Prostate gland (tissue), 2 donors: ENCODE results near the gene PLXDC2. TPM values are rescaled to one million over a fixed set of nuclear protein-coding genes. Genes with fewer than 3 reads are reported as not detected.

Experiments
- DNase-seq: peaks from one replicate; pipeline ENCODE4 v3.0.0-alpha.2; 2019; ENCODE audit warnings: low spot score
- H3K27ac ChIP-seq, 2 donors: fragments of 200-600 bp; sonication (generic); 2 replicates each; pipeline ENCODE4 v1.5.1; 2017 to 2019
- H3K27me3 ChIP-seq: fragments of 200-600 bp; sonication (generic); replicated peaks from 2 replicates; pipeline ENCODE4 v1.5.1; 2019; ENCODE audit not compliant: insufficient read depth
- H3K36me3 ChIP-seq, 2 donors: fragments of 200-600 bp; sonication (generic); 1 replicate in 1 of 2; 2 replicates in 1 of 2; pipeline versions ENCODE4 v1.5.1 to v1.8.1; 2017 to 2019
- H3K4me1 ChIP-seq: fragments of 200-600 bp; sonication (generic); replicated peaks from 2 replicates; pipeline ENCODE4 v1.5.1; 2019
- H3K4me3 ChIP-seq, 2 donors: fragments of 200-600 bp; sonication (generic); 2 replicates each; pipeline ENCODE4 v1.5.1; 2017 to 2019
- H3K9me3 ChIP-seq: fragments of 200-600 bp; sonication (generic); 2 replicates; pipeline ENCODE4 v1.5.1; 2017
- CTCF ChIP-seq, 4 experiments: fragments of 200-600 bp in 2 of 4; fragments of 450-650 bp in 2 of 4; sonication (generic) in 2 of 4; IDR thresholded peaks; 1 replicate in 3 of 4; 2 replicates in 1 of 4; pipeline ENCODE4 v1.5.1; 2016 to 2019; ENCODE audit warnings: antibody characterized with exemption in 4 of 4, mild to moderate bottlenecking in 2 of 4, moderate library complexity in 2 of 4
- POLR2A ChIP-seq: fragments of 450-650 bp; IDR thresholded peaks from one replicate; pipeline ENCODE4 v1.6.1; 2016; ENCODE audit warnings: antibody characterized with exemption, mild to moderate bottlenecking
- POLR2AphosphoS5 ChIP-seq: sonication (generic); formaldehyde crosslinking; IDR thresholded peaks from one replicate; pipeline ENCODE4 v1.6.1; 2017; ENCODE audit warnings: antibody characterized with exemption
- WGBS: methylation state at CpG from one replicate; pipeline ENCODE4 v1.1.5; 2018; 5-methylcytosine and 5-hydroxymethylcytosine counted together
- intact Hi-C: fragments of 100-400 bp; cut with DNase I; formaldehyde crosslinking; loops from one replicate; pipeline ENCODE4 v1.14.2; 2022
- total RNA-seq, 2 donors: library from RNA; depleted of rRNA; stranded (reverse); fragments of >200 nt; gene quantifications; one replicate each; pipeline ENCODE4 v1.1.0, GENCODE V29; 2016

The PLXDC2 gene
- total RNA-seq, 2 donors from 2014 or later, result 19.6 to 83.6 TPM

GRCh38 chr10:19918794-19919193 lies 102.6 kb downstream of the PLXDC2 start:
- TF ChIP-seq POLR2AphosphoS5 (no peak), POLR2A (no peak), CTCF (IDR thresholded peaks at IDR 0.05) (no peak)
- Histone ChIP-seq H3K9me3 (no peaks in the 10 kb centered on the region), H3K4me3 (no peak overlapping the region), H3K27me3 (no peaks in the 10 kb centered on the region), H3K27ac (no peak overlapping the region), H3K36me3 (no peaks in the 10 kb centered on the region), H3K4me1 (peaks cover 3% of the 10 kb centered on the region)
- intact Hi-C loops, result no loop called here
- no peak for DNase-seq
- 32% methylated on average over 4 of the region's 4 CpGs for whole genome bisulfite sequencing

GRCh38 chr10:19919671-19920070 lies 103.4 kb downstream of the PLXDC2 start:
- Histone ChIP-seq H3K27me3 (no peaks in the 10 kb centered on the region), H3K9me3 (no peaks in the 10 kb centered on the region), H3K4me3 (no peak overlapping the region), H3K27ac (no peak overlapping the region), H3K4me1 (peaks cover 3% of the 10 kb centered on the region), H3K36me3 (no peaks in the 10 kb centered on the region)
- intact Hi-C loops, result loop anchor here (10.0 kb wide), 1 partner anchor 95 kb away; no protein-coding TSS in a partner anchor
- 43% methylated on average over 2 of the region's 2 CpGs for WGBS
- no peak for DNase-seq
- TF ChIP-seq CTCF (IDR thresholded peaks at IDR 0.05) (no peak), POLR2AphosphoS5 (no peak), POLR2A (no peak)

- Histone ChIP-seq H3K4me1 (peaks cover 3% of the 10 kb centered on the region), H3K27ac (no peak overlapping the region), H3K36me3 (no peaks in the 10 kb centered on the region), H3K9me3 (no peaks in the 10 kb centered on the region), H3K27me3 (no peaks in the 10 kb centered on the region), H3K4me3 (no peak overlapping the region)
- intact Hi-C loops, result loop anchor here (10.0 kb wide), 1 partner anchor 95 kb away; no protein-coding TSS in a partner anchor
- WGBS, result 96% methylated on average over 4 of the region's 4 CpGs
- DNase-seq, result no peak
- no peak for TF ChIP-seq POLR2A
- TF ChIP-seq POLR2AphosphoS5, result no peak
- TF ChIP-seq CTCF (IDR thresholded peaks at IDR 0.05), result no peak
Measured at GRCh38 chr10:19920075-19920726, 104.0 kb downstream of the PLXDC2 start.

- 60% methylated on average over 13 of the region's 13 CpGs for WGBS
- no peak for TF ChIP-seq POLR2AphosphoS5
- TF ChIP-seq CTCF (IDR thresholded peaks at IDR 0.05), result no peak
- no peak for TF ChIP-seq POLR2A
- Histone ChIP-seq H3K27ac (peak overlapping the region; percentile 57 to 61), H3K4me1 (peaks cover 3% of the 10 kb centered on the region), H3K4me3 (no peak overlapping the region), H3K9me3 (no peaks in the 10 kb centered on the region), H3K36me3 (no peaks in the 10 kb centered on the region), H3K27me3 (no peaks in the 10 kb centered on the region)
- intact Hi-C loops, result loop anchor here (10.0 kb wide), 1 partner anchor 97 kb away; no protein-coding TSS in a partner anchor
- no peak for DNase-seq
Measured at GRCh38 chr10:19921300-19922140, 105.3 kb downstream of the PLXDC2 start.
